ENCODE results near the gene CLTA. TPM values are rescaled to one million over a fixed set of nuclear protein-coding genes. Genes with fewer than 3 reads are reported as not detected.
"Not testable (repeated sequence)": the region's sequence is repeated elsewhere in the genome, so short reads cannot be mapped to it uniquely, and the experiment has no call there.

CLTA gene
- total RNA-seq, 1 experiment from 2014 or later: 195 TPM

- no peak overlapping the region for H4K91ac ChIP-seq (ENCODE audit: insufficient read length, low read depth, low read length)
- H3K4me3 Mint-ChIP-seq: no peak overlapping the region
- H2AFZ ChIP-seq (ENCODE audit: low read length): no peak overlapping the region
- TF ChIP-seq, protein P1, sequence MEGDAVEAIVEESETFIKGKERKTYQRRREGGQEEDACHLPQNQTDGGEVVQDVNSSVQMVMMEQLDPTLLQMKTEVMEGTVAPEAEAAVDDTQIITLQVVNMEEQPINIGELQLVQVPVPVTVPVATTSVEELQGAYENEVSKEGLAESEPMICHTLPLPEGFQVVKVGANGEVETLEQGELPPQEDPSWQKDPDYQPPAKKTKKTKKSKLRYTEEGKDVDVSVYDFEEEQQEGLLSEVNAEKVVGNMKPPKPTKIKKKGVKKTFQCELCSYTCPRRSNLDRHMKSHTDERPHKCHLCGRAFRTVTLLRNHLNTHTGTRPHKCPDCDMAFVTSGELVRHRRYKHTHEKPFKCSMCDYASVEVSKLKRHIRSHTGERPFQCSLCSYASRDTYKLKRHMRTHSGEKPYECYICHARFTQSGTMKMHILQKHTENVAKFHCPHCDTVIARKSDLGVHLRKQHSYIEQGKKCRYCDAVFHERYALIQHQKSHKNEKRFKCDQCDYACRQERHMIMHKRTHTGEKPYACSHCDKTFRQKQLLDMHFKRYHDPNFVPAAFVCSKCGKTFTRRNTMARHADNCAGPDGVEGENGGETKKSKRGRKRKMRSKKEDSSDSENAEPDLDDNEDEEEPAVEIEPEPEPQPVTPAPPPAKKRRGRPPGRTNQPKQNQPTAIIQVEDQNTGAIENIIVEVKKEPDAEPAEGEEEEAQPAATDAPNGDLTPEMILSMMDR (conservative IDR thresholded peaks at IDR 0.05): no peak
- H2BK12ac ChIP-seq (ENCODE audit: insufficient read length, low read depth, low read length): no peak overlapping the region
- no peak overlapping the region for H3K56ac ChIP-seq (ENCODE audit: insufficient read length, low read depth, low read length)
- peaks cover 13% of the 10 kb centered on the region for H3K27me3 Mint-ChIP-seq (ENCODE audit: low read depth)
- no peak overlapping the region for H3K18ac ChIP-seq (ENCODE audit: insufficient read length, low read depth, low read length)
- H4K8ac ChIP-seq (replicated peaks; ENCODE audit: insufficient read length, low read depth, low read length): no peak overlapping the region
- peaks cover 5 to 6% of the 10 kb centered on the region in 2 experiments for H3K9me3 Mint-ChIP-seq
- no CpG with 5 or more reads among the region's 3 CpGs for WGBS (ENCODE audit: extremely low coverage, insufficient read length, low lambda C conversion rate)
- H3K23me2 ChIP-seq (ENCODE audit: insufficient read length, low read depth, low read length, poor library complexity, severe bottlenecking): no peaks in the 10 kb centered on the region
- H3K14ac ChIP-seq (ENCODE audit: insufficient read depth, low read length): no peak overlapping the region
- no peak overlapping the region for H3T11ph ChIP-seq (ENCODE audit: low read length)
- no peak overlapping the region for H2BK20ac ChIP-seq (ENCODE audit: low read depth, low read length, poor library complexity, severe bottlenecking)
- H3K9me3 ChIP-seq (ENCODE audit: control insufficient read depth, low read depth, low read length): no peaks in the 10 kb centered on the region
- H3K79me1 ChIP-seq (ENCODE audit: insufficient read depth, low read depth, low read length, poor library complexity, severe bottlenecking): no peaks in the 10 kb centered on the region
- H3K9ac ChIP-seq (ENCODE audit: extremely low read depth, insufficient read length, low read length): no peak overlapping the region
- no peak overlapping the region for H2BK15ac ChIP-seq (ENCODE audit: low read depth, low read length)
- H3K79me2 ChIP-seq (ENCODE audit: insufficient read depth, low read length): no peaks in the 10 kb centered on the region
- no peak overlapping the region for H3K4me2 ChIP-seq (ENCODE audit: insufficient read depth, insufficient read length, low read length)
- H2BK120ac ChIP-seq (ENCODE audit: low read depth, low read length, poor library complexity, severe bottlenecking): no peak overlapping the region
- no peak overlapping the region for H3K23ac ChIP-seq (ENCODE audit: insufficient read length, low read depth, low read length)
- no peaks in the 10 kb centered on the region; a peak in 2 of 7 replicates for H3K36me3 Mint-ChIP-seq (ENCODE audit: insufficient read depth in 1 of 3, low read depth in 3 of 3)
- no peaks in the 10 kb centered on the region for H3K4me1 ChIP-seq (ENCODE audit: insufficient read depth, low read length)
- H3K27ac Mint-ChIP-seq: no peak overlapping the region
- H2BK5ac ChIP-seq (ENCODE audit: insufficient read length, low read length): no peak overlapping the region
- no peak overlapping the region for H2AK5ac ChIP-seq (ENCODE audit: insufficient read length, low read length)
- DNase-seq: no peak
- H3K4me1 Mint-ChIP-seq: peaks cover 4 to 5% of the 10 kb centered on the region in 2 experiments; a peak in 3 of 4 replicates
- no peaks in the 10 kb centered on the region for H4K20me1 ChIP-seq (ENCODE audit: control insufficient read depth, insufficient read depth, insufficient read length)
- H3K27me3 ChIP-seq (ENCODE audit: insufficient read depth, low read length): no peaks in the 10 kb centered on the region
- H3K4ac ChIP-seq (ENCODE audit: low read depth, low read length): no peak overlapping the region
- no peak overlapping the region for H4K5ac ChIP-seq (ENCODE audit: insufficient read length, low read depth, low read length)
- no peak overlapping the region for H3K27ac ChIP-seq (ENCODE audit: insufficient read length, low read depth, low read length)
Measured at GRCh38 chr9:36174731-36175130, 16.0 kb upstream of the CLTA start.

DNA sequence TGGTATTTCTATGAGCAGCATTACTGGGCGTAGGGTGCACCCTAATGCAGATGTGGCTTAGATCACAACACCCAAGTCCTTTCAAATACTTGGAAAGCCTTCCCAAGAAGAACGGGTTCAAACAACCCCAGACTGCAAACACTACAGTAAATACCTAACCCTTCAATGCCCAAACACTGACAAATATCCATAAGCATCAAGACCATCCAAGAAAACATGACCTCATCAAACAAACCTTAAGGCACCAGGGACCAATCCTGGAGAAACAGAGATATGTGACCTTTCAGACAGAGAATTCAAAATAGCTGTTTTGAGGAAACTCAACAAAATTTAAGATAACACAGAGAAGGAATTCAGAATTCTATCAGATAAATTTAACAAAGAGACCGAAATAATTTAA, 15.5 kb upstream of the CLTA start:
- not testable (repeated sequence) for H3K27me3 Mint-ChIP-seq (ENCODE audit: low read depth); H3K56ac ChIP-seq (ENCODE audit: insufficient read length, low read depth, low read length); H3K27ac ChIP-seq (ENCODE audit: insufficient read length, low read depth, low read length); H2BK5ac ChIP-seq (ENCODE audit: insufficient read length, low read length); H3K79me2 ChIP-seq (ENCODE audit: insufficient read depth, low read length); DNase-seq; H3K36me3 Mint-ChIP-seq (ENCODE audit: insufficient read depth in 1 of 3, low read depth in 3 of 3); H3K23me2 ChIP-seq (ENCODE audit: insufficient read length, low read depth, low read length, poor library complexity, severe bottlenecking); H4K91ac ChIP-seq (ENCODE audit: insufficient read length, low read depth, low read length); H2BK15ac ChIP-seq (ENCODE audit: low read depth, low read length); H2BK120ac ChIP-seq (ENCODE audit: low read depth, low read length, poor library complexity, severe bottlenecking); H2BK12ac ChIP-seq (ENCODE audit: insufficient read length, low read depth, low read length); H4K8ac ChIP-seq (replicated peaks; ENCODE audit: insufficient read length, low read depth, low read length); H3K27ac Mint-ChIP-seq; H3K9ac ChIP-seq (ENCODE audit: extremely low read depth, insufficient read length, low read length); H2AK5ac ChIP-seq (ENCODE audit: insufficient read length, low read length); H3K4me1 ChIP-seq (ENCODE audit: insufficient read depth, low read length); H3K4me2 ChIP-seq (ENCODE audit: insufficient read depth, insufficient read length, low read length); H3K4ac ChIP-seq (ENCODE audit: low read depth, low read length); H2AFZ ChIP-seq (ENCODE audit: low read length); H3K9me3 ChIP-seq (ENCODE audit: control insufficient read depth, low read depth, low read length); H4K20me1 ChIP-seq (ENCODE audit: control insufficient read depth, insufficient read depth, insufficient read length); H3K4me1 Mint-ChIP-seq; H2BK20ac ChIP-seq (ENCODE audit: low read depth, low read length, poor library complexity, severe bottlenecking); H3K4me3 Mint-ChIP-seq; H3K27me3 ChIP-seq (ENCODE audit: insufficient read depth, low read length); H3K18ac ChIP-seq (ENCODE audit: insufficient read length, low read depth, low read length); H3K23ac ChIP-seq (ENCODE audit: insufficient read length, low read depth, low read length); H3K14ac ChIP-seq (ENCODE audit: insufficient read depth, low read length); H3T11ph ChIP-seq (ENCODE audit: low read length); H3K79me1 ChIP-seq (ENCODE audit: insufficient read depth, low read depth, low read length, poor library complexity, severe bottlenecking); H4K5ac ChIP-seq (ENCODE audit: insufficient read length, low read depth, low read length)
- H3K9me3 Mint-ChIP-seq: peaks cover 10 to 11% of the 10 kb centered on the region in 2 experiments
- WGBS (ENCODE audit: extremely low coverage, insufficient read length, low lambda C conversion rate): no CpG with 5 or more reads among the region's 3 CpGs

Measured in H9 (cell line).